CD4-positive, alpha-beta T cell treated with Interleukin-21 for 1 hour (primary cell): Measurements from ENCODE around the gene KLRC3.
"Not testable (repeated sequence)": the region's sequence is repeated elsewhere in the genome, so short reads cannot be mapped to it uniquely, and the experiment has no call there.

Experiments
- DNase-seq: peaks from one replicate; pipeline ENCODE4 v3.0.0-alpha.2; 2020

The KLRC3 gene

GRCh38 chr12:10368206-10369171 lies 51.9 kb downstream of the KLRC3 start:
- DNase-seq = no peak

- not testable (repeated sequence) for DNase-seq
These were observed 52.7 kb downstream of the KLRC3 start for GRCh38 chr12:10367714-10368113.

- no peak for DNase-seq
These were observed 53.5 kb downstream of the KLRC3 start for GRCh38 chr12:10366875-10367274.

GRCh38 chr12:10365696-10366405 lies 54.5 kb downstream of the KLRC3 start:
- DNase-seq = no peak

DNA sequence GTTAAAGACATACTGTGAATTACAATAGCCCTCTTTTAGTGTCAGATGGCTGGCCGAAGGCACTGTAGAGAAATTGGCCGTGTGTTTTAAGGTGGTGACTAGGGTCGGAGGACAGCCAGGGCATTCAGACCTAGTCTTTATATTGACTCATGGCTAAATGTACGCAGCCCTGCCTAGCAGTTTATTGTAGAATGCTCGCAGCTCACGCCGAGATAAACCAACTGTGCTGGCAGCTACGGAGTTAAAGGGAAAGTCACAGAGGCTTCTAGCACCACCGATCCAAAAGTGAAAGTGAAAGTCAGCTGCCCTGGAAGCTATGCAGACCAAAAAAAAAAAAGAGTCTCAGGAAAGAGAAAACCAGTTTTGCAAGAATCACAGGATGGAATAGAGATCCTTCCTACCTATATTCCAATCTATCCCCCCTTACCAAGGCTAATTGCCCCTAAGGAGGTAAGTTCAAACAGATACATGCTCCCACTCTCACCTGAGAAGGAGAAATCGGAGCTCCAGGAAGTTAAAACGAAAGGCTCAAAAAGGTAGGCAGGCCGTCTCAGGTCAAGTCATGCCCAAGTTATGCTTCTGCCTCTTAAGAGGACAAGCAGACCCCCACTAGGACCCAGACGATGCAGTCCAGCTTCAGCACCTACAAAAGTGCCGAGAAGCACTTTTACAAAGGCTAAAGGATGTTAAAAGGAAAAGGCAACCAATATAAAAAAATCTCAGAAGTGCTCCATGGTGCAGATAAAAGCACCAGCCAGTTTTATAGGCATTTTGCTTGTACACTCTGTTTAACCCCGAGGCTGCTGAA lies 55.4 kb downstream of the KLRC3 start:
- DNase-seq = peak; percentile 80

GRCh38 chr12:10363914-10364814 lies 56.2 kb downstream of the KLRC3 start:
- peak; percentile 52 for DNase-seq

- DNase-seq = no peak
These were observed 56.8 kb downstream of the KLRC3 start for GRCh38 chr12:10363658-10363913.

DNA sequence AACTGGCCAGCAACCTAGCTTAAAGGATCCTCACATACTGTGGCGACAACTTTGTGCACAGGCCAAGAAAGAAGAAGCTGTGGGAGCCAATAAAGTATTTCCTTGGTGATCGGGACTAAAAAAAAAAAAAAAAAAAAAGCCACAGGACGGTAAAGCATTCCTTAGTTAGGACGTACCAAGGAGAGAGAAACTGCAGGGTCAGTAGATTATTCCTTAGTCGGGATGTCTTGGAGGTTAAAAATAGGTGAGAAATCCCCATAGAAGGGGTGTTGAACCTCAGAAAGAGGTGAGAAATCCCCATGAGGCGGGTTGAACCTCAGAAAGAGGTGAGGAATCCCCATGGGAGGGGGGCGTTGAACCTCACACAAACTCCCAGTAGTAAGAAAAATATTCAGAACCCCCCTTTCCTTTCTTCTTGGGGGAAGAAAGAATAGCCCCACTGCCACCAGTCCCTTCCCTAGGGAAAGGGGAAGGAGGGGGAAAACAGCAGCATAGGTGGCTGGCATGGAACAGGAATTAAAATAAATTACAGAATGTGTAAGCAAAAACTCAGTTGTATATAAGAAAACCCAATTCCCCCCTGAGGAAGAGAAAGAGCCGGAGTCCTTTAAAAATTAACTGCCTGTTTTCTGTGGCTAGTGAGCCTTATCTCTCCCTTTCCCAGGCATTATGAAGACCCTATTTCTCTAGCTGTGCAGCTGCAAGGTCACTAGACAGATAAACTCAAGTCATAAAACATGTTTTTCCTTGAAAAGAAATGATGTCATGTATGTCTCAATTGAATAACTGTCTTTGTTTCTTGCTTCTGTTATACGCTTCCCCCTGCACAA lies 57.4 kb downstream of the KLRC3 start:
- no peak for DNase-seq

DNA sequence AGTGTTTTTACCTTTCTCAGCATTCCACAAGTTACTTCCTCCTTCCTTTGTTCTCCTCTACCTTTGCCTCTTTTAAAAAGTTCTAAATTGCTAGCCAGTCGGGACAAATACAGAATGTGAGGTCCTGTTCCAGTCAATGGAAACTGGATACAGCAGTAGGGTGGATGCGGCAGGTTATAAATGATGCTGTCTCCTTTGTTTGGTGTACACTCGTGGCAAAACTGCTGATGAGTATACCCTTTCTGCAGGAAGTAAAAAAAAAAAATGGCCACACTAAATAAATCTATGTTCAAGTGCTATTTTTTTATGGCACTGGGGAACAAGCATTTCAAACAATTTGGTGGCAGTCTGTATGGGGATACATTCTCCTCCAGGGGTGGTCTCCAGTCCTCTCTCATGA lies 58.1 kb downstream of the KLRC3 start:
- no peak for DNase-seq
